GM12878 (cell line): Measurements from ENCODE around the gene VPS13C. TPM values are rescaled to one million over a fixed set of nuclear protein-coding genes. Genes with fewer than 3 reads are reported as not detected.
A peak's percentile ranks its signal among the peaks of the same experiment; 100 is the strongest.

Experiments used
- ATAC-seq: fragments of 200-7000 bp; cut with Tn5 transposase; 3 replicates; pipeline ENCODE4 v1.9.1; 2020; ENCODE audit warnings: mild to moderate bottlenecking, moderate library complexity
- BruUV-seq: library from RNA; stranded (reverse); fragments of 400-500 nt; replicated peaks from 2 replicates; lab custom pipeline; 2021; lab: Mats Ljungman, UMichigan
- CTCF ChIA-PET: fragments of 300-600 bp; sonication (Branson Sonifier 250); formaldehyde crosslinking; extraction: SDS; loops from one replicate; lab custom pipeline; 2021; ENCODE audit warnings: inconsistent platforms; lab: Yijun Ruan, JAX
- POLR2A ChIA-PET: fragments of 350-600 bp; formaldehyde crosslinking; extraction: SDS; loops from one replicate; lab custom pipeline; 2021; ENCODE audit warnings: inconsistent platforms; lab: Charles Lee
- RAD21 ChIA-PET: fragments of 300-600 bp; sonication (Branson Sonifier 250); formaldehyde crosslinking; loops from one replicate; lab custom pipeline; 2023; ENCODE audit warnings: antibody characterized with exemption; ENCODE audit not compliant: unreplicated experiment; lab: Charles Lee
- SMC1A ChIA-PET: fragments of 300-600 bp; sonication (Branson Sonifier 250); formaldehyde crosslinking; loops from one replicate; lab custom pipeline; 2023; ENCODE audit not compliant: unreplicated experiment, uncharacterized antibody; lab: Charles Lee
- DNase-seq: peaks from one replicate; pipeline ENCODE4 v3.0.0-alpha.2; 2011; ENCODE audit warnings: low read depth, low spot score
- FAIRE-seq: peaks from 3 replicates; lab custom pipeline; 2011; peaks lifted over from hg19 to GRCh38; lab: Jason Lieb, UNC
- H2AFZ ChIP-seq: 2 replicates; pipeline ENCODE4 v1.6.0; 2011; ENCODE audit warnings: low read depth, low read length, control low read depth; ENCODE audit not compliant: control insufficient read depth
- H3K27ac ChIP-seq: 2 replicates; pipeline ENCODE4 v1.5.1; 2011; ENCODE audit warnings: control low read depth; ENCODE audit not compliant: control insufficient read depth, insufficient read depth
- H3K27me3 ChIP-seq, 2 experiments: replicated peaks in 1 of 2; 2 replicates each; pipeline versions ENCODE4 v1.6.0 to v1.6.1; 2011; ENCODE audit warnings: low read length in 1 of 2; ENCODE audit not compliant: control insufficient read depth in 2 of 2, insufficient read depth in 2 of 2
- H3K36me3 ChIP-seq, 2 experiments: 2 replicates each; pipeline ENCODE4 v1.5.1; 2011; ENCODE audit warnings: low read length in 1 of 2; ENCODE audit not compliant: control insufficient read depth in 2 of 2, insufficient read depth in 2 of 2
- H3K4me1 ChIP-seq: 2 replicates; pipeline ENCODE4 v1.6.1; 2011; ENCODE audit warnings: mild to moderate bottlenecking, low read length, moderate library complexity, mixed read lengths; ENCODE audit not compliant: control insufficient read depth, insufficient read depth
- H3K4me2 ChIP-seq: 2 replicates; pipeline ENCODE4 v1.6.0; 2011; ENCODE audit warnings: control low read depth; ENCODE audit not compliant: control insufficient read depth, insufficient read depth
- H3K4me3 ChIP-seq: fragments of 200-600 bp; sonication (generic); 2 replicates; pipeline ENCODE4 v1.5.1; 2016
- H3K79me2 ChIP-seq: 2 replicates; pipeline ENCODE4 v1.6.0; 2011; ENCODE audit warnings: low read length; ENCODE audit not compliant: control insufficient read depth, insufficient read depth
- H3K9ac ChIP-seq: 2 replicates; pipeline ENCODE4 v1.8.0; 2011; ENCODE audit warnings: low read length, control low read depth, mixed read lengths; ENCODE audit not compliant: control insufficient read depth, insufficient read depth
- H3K9me3 ChIP-seq: replicated peaks from 3 replicates; pipeline ENCODE4 v1.5.1; 2011; ENCODE audit warnings: mild to moderate bottlenecking, low read length; ENCODE audit not compliant: control insufficient read depth, insufficient read depth
- H4K20me1 ChIP-seq: 2 replicates; pipeline ENCODE4 v1.6.0; 2011; ENCODE audit not compliant: control insufficient read depth, insufficient read depth
- CBFB ChIP-seq: IDR thresholded peaks from 2 replicates; pipeline ENCODE4 v1.6.1; 2016; ENCODE audit warnings: antibody characterized with exemption, low read depth
- CEBPB ChIP-seq, 2 experiments: fragments of 150-350 bp in 1 of 2; IDR thresholded peaks; 2 replicates each; pipeline ENCODE4 v1.6.1; 2012 to 2014; ENCODE audit warnings: low read depth in 2 of 2, low read length in 2 of 2, borderline replicate concordance in 1 of 2, inconsistent platforms in 1 of 2
- CEBPZ ChIP-seq: fragments of 150-350 bp; IDR thresholded peaks from 2 replicates; pipeline ENCODE4 v1.6.1; 2016; ENCODE audit warnings: low read depth, low read length
- CHD2 ChIP-seq: IDR thresholded peaks from 2 replicates; pipeline ENCODE4 v1.6.1; 2011; ENCODE audit warnings: low read depth, low read length, improper control_type of control experiment, borderline replicate concordance
- CHD4 ChIP-seq: fragments of 200-600 bp; sonication (generic); IDR thresholded peaks from 2 replicates; pipeline ENCODE4 v1.6.1; 2016; ENCODE audit warnings: mild to moderate bottlenecking
- E2F4 ChIP-seq: IDR thresholded peaks from 2 replicates; pipeline ENCODE4 v1.6.1; 2012; ENCODE audit warnings: low read depth, low read length, improper control_type of control experiment
- EP300 ChIP-seq, 2 experiments: fragments of 150-350 bp in 1 of 2; IDR thresholded peaks; 2 replicates each; pipeline ENCODE4 v1.6.1; 2011 to 2012; ENCODE audit warnings: low read depth in 2 of 2, low read length in 2 of 2, borderline replicate concordance in 1 of 2, improper control_type of control experiment in 1 of 2, inconsistent platforms in 1 of 2; ENCODE audit not compliant: control insufficient read depth in 1 of 2
- HDAC2 ChIP-seq: fragments of 200-600 bp; sonication (generic); IDR thresholded peaks from 2 replicates; pipeline ENCODE4 v1.6.1; 2017
- POU2F2 ChIP-seq: IDR thresholded peaks from 3 replicates; pipeline ENCODE4 v1.6.1; 2011; ENCODE audit warnings: low read depth, mild to moderate bottlenecking, low read length, borderline replicate concordance
- RB1 ChIP-seq: fragments of 450-650 bp; formaldehyde crosslinking; IDR thresholded peaks from 2 replicates; pipeline ENCODE4 v1.6.1; 2017; ENCODE audit warnings: mild to moderate bottlenecking, borderline replicate concordance
- RBBP5 ChIP-seq: fragments of 200-600 bp; sonication (generic); conservative IDR thresholded peaks from 2 replicates; pipeline ENCODE4 v1.6.1; 2016
- SMC3 ChIP-seq: IDR thresholded peaks from 2 replicates; pipeline ENCODE4 v1.6.1; 2011; ENCODE audit warnings: low read length, improper control_type of control experiment, borderline replicate concordance
- SRF ChIP-seq, 2 experiments: IDR thresholded peaks; 2 replicates each; pipeline ENCODE4 v1.6.1; 2011; ENCODE audit warnings: low read depth in 2 of 2, low read length in 2 of 2, mild to moderate bottlenecking in 1 of 2, moderate library complexity in 1 of 2
- SUZ12 ChIP-seq: fragments of 200-600 bp; sonication (generic); IDR thresholded peaks from one replicate; pipeline ENCODE4 v1.6.1; 2018; ENCODE audit warnings: antibody characterized with exemption, mild to moderate bottlenecking; ENCODE audit not compliant: unreplicated experiment
- TCF3 ChIP-seq: IDR thresholded peaks from 2 replicates; pipeline ENCODE4 v1.6.1; 2012; ENCODE audit warnings: low read depth, mild to moderate bottlenecking, low read length, borderline replicate concordance; ENCODE audit not compliant: insufficient read depth
- USF1 ChIP-seq: IDR thresholded peaks from 2 replicates; pipeline ENCODE4 v1.6.1; 2011; ENCODE audit warnings: borderline replicate concordance, low read depth, mild to moderate bottlenecking, moderate library complexity, mixed read lengths, low read length; ENCODE audit not compliant: insufficient read depth; ENCODE audit errors: extremely low read length
- YBX1 ChIP-seq: fragments of 450-650 bp; IDR thresholded peaks from 2 replicates; pipeline ENCODE4 v1.6.1; 2016; ENCODE audit warnings: antibody characterized with exemption
- ZZZ3 ChIP-seq: IDR thresholded peaks from 2 replicates; pipeline ENCODE4 v1.6.1; 2011; ENCODE audit warnings: low read depth; ENCODE audit not compliant: control insufficient read depth, insufficient read length
- WGBS: methylation state at CpG from one replicate; pipeline ENCODE4 v1.1.6; 2016; ENCODE audit warnings: low lambda C conversion rate; ENCODE audit not compliant: insufficient replicate concordance, insufficient coverage; ENCODE audit errors: missing lambda C conversion rate; 5-methylcytosine and 5-hydroxymethylcytosine counted together
- in situ Hi-C: fragments of 300-500 bp; cut with MboI; formaldehyde crosslinking; loops from 9 replicates; pipeline ENCODE4 v1.14.3; 2018; ENCODE audit warnings: mixed read lengths
- intact Hi-C: fragments of 100-400 bp; cut with micrococcal nuclease; formaldehyde crosslinking; loops from one replicate; pipeline ENCODE4 v1.14.2; 2022; ENCODE audit not compliant: unreplicated experiment
- polyA plus RNA-seq, 11 experiments: library from polyadenylated mRNA; depleted of rRNA in 4 of 11; unstranded in 6 of 11; stranded (reverse) in 5 of 11; fragments of >200 nt; fragmentation: Nextera tagmentation in 4 of 11; fragmentation: Illumina TruSeq in 1 of 11; extraction: Ambion mirVana in 4 of 11; extraction: Trizol in 1 of 11; gene quantifications; 1 replicate in 1 of 11; 2 replicates in 10 of 11; pipeline versions ENCODE4 v1.2.1 to v1.2.3, GENCODE V29; 2011 to 2016; ENCODE audit warnings: inconsistent platforms in 2 of 11, missing spikeins in 2 of 11, low read depth in 1 of 11
- total RNA-seq, 4 experiments: library from RNA; depleted of rRNA in 3 of 4; stranded (reverse); fragments of >200 nt in 3 of 4; fragmentation: Illumina TruSeq in 1 of 4; extraction: Trizol in 1 of 4; gene quantifications; 2 replicates each; pipeline versions ENCODE4 v1.2.1 to v1.2.3, GENCODE V29; 2013 to 2021

Gene VPS13C
- total and polyA plus RNA-seq, 10 of the 15 experiments (the other 5 are each of a cell fraction or from before 2014, with no cell fraction given): 9.3 to 53.1 (median 31.8) TPM

- ATAC-seq (peak; percentile 22; the same call in 1 of the 3 replicates), FAIRE-seq (no peak), DNase-seq (no peak)
- Histone ChIP-seq H3K4me3 (no peak overlapping the region), H3K27me3 (no peaks in the 10 kb centered on the region), H4K20me1 (no peaks in the 10 kb centered on the region), H3K9me3 (no peaks in the 10 kb centered on the region; the same call in 2 of the 3 replicates), H3K27ac (no peak overlapping the region), H3K79me2 (no peaks in the 10 kb centered on the region), H2AFZ (no peak overlapping the region), H3K36me3 (peaks cover 0 to 7% of the 10 kb centered on the region in 2 experiments; a peak in 1 of 4 replicates), H3K9ac (no peak overlapping the region), H3K4me2 (no peak overlapping the region), H3K4me1 (no peaks in the 10 kb centered on the region)
- ChIA-PET RAD21 (interaction anchor here (1.0 to 1.5 kb wide), 2 partner anchors 9 to 30 kb away, joined by 3 read pairs; no protein-coding TSS in a partner anchor), POLR2A (interaction anchor here (0.9 kb wide), 1 partner anchor 18 kb away, joined by 3 read pairs; no protein-coding TSS in a partner anchor), CTCF (interaction anchor here (1.0 to 1.5 kb wide), 3 partner anchors 8 to 26 kb away, joined by 3 read pairs; no protein-coding TSS in a partner anchor), SMC1A (interaction anchor here (1.1 to 1.6 kb wide), 2 partner anchors 24 to 167 kb away, joined by 3 to 4 read pairs; no protein-coding TSS in a partner anchor)
- WGBS: 90% methylated on average over 2 of the region's 2 CpGs
- in situ Hi-C loops: no loop called here
- intact Hi-C loops: no loop called here
- no TSS peak for BruUV-seq
- TF ChIP-seq SRF (IDR thresholded peaks at IDR 0.05; ENCODE audit: low read depth in 2 of 2, low read length in 2 of 2): no peak
- no peak for TF ChIP-seq CHD4
- TF ChIP-seq RBBP5: no peak
- TF ChIP-seq YBX1: no peak
- no peak for TF ChIP-seq USF1
- no peak for TF ChIP-seq E2F4
- TF ChIP-seq CHD2: no peak
- TF ChIP-seq HDAC2: no peak
- no peak for TF ChIP-seq EP300 (IDR thresholded peaks at IDR 0.05; ENCODE audit: borderline replicate concordance in 1 of 2, control insufficient read depth in 1 of 2, low read depth in 2 of 2, low read length in 2 of 2)
- TF ChIP-seq ZZZ3: no peak
- TF ChIP-seq CBFB: no peak
- TF ChIP-seq RB1: no peak
- TF ChIP-seq CEBPB (IDR thresholded peaks at IDR 0.05; ENCODE audit: borderline replicate concordance in 1 of 2, low read depth in 2 of 2, low read length in 2 of 2): no peak
- no peak for TF ChIP-seq POU2F2
- no peak for TF ChIP-seq SMC3
- no peak for TF ChIP-seq SUZ12
- no peak for TF ChIP-seq TCF3
- no peak for TF ChIP-seq CEBPZ
- TF ChIP-seq, all 136 proteins: peak for 0
These were observed 24.9 kb downstream of the VPS13C start for GRCh38 chr15:62035256-62035924.
